Rectal smooth muscle tissue (tissue), 1 donor: ENCODE results near the gene SCRN1.
"Not testable (repeated sequence)": the region's sequence is repeated elsewhere in the genome, so short reads cannot be mapped to it uniquely, and the experiment has no call there.

Source experiments
- H3K27ac ChIP-seq: one replicate; pipeline ENCODE4 v1.7.0; 2013; ENCODE audit warnings: low read depth, low read length, inconsistent platforms
- H3K27me3 ChIP-seq: one replicate; pipeline ENCODE4 v1.7.0; 2013; ENCODE audit warnings: low read length; ENCODE audit not compliant: control insufficient read depth, insufficient read depth
- H3K36me3 ChIP-seq: one replicate; pipeline ENCODE4 v1.7.0; 2013; ENCODE audit warnings: low read length; ENCODE audit not compliant: control insufficient read depth, insufficient read depth
- H3K4me1 ChIP-seq: one replicate; pipeline ENCODE4 v1.7.0; 2013; ENCODE audit warnings: low read length; ENCODE audit not compliant: control insufficient read depth, insufficient read depth
- H3K4me3 ChIP-seq: one replicate; pipeline ENCODE4 v1.7.0; 2013; ENCODE audit warnings: low read length
- H3K9ac ChIP-seq: one replicate; pipeline ENCODE4 v1.7.0; 2013; ENCODE audit warnings: low read length

Gene SCRN1

DNA sequence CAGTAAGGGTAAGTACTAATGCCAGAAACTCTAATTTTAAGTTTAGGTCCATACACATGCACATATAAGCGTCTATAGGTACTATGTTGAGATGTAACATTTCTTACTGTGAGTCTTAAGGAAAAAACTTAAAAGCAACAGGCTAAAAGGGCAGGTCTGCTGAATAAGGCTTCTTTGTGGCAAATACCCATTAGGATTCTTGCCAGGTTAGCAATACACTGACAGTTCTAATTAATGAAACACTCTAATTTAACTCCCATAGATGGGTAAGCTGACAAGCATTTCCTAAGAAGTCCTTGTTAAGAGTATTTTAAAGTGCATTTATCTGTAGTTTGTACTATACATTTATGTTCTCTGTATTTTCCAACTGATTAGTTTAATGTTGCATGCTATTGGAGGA, 14.0 kb downstream of the SCRN1 start:
- Histone ChIP-seq H3K27ac (no peak overlapping the region), H3K9ac (no peak overlapping the region), H3K27me3 (no peaks in the 10 kb centered on the region), H3K4me3 (no peak overlapping the region), H3K4me1 (peaks cover 8% of the 10 kb centered on the region), H3K36me3 (no peaks in the 10 kb centered on the region)

DNA sequence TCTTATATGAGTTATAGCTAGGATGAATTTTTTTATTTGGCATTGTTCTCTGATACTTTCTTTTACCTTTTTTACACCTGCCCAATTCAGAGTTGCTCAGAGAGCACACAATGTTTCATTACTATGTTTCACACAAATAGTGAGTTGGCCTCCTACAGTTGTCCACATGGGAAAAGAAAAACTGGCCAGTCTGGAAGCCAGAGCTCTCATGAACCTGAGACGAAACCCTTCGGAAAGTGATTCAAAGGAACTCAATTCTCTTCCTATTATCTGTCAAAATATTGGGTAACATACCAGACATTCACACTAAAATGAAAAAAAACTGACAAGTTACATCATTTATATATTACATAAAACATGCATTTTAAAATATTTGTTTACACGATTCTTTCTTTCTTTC, 15.3 kb downstream of the SCRN1 start:
- no peak overlapping the region for H3K27ac ChIP-seq
- H3K9ac ChIP-seq = no peak overlapping the region
- H3K27me3 ChIP-seq = no peaks in the 10 kb centered on the region
- peaks cover 8% of the 10 kb centered on the region for H3K4me1 ChIP-seq
- no peaks in the 10 kb centered on the region for H3K36me3 ChIP-seq
- no peak overlapping the region for H3K4me3 ChIP-seq

DNA sequence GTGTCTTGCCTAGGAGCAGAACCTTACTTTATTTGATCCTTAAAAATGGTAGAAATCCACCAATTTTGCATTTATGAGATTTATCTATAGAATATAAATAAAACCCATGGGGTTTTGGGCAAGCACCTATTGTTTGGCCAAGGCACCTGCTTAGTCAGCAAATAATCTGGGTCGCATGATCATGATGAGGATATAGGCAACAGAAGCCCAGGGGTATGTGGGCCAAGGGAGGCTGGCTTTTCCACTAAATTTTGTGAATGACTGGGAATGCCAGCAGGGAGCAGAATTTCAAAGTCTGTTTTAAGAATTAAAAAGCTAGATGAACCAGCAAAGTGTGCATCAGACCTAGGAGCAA, 17.3 kb downstream of the SCRN1 start:
- Histone ChIP-seq H3K27me3 (no peaks in the 10 kb centered on the region), H3K4me1 (peaks cover 8% of the 10 kb centered on the region), H3K4me3 (no peak overlapping the region), H3K27ac (no peak overlapping the region), H3K36me3 (no peaks in the 10 kb centered on the region), H3K9ac (no peak overlapping the region)

DNA sequence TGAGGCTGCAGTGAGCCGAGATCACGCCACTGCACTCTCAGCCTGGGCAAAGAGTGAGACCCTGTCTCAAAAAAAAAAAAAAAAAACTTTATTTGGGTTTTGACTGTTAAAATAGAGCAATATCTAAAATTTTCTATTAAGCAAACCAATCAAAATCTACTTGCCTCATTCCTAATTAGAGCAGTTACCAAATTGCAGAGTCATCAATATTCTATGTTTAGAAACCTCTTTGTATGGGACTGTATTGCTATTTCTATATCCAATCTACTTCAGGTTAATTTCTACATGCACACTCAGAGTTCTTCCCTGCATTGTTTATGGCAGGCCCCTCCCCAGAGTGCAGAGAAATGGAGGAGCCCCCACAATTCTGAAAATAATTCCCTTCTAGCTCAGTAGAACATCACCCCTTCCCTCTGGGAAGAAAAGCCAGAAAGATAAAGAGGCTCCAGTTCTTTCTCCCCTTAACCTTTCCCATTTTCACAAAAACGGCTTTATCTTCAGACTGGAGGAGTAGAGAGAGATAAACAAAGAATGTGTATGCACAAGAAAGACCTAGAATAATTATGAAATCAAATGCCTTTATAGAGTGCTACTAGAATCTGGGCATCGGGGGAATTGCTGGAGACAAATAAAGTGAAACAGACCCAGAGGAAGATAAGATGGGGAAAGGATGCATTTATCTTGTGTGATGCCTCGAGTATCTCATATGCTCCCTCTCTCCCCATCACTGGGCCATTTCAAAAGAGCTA, 17.9 kb downstream of the SCRN1 start:
- Histone ChIP-seq H3K9ac (no peak overlapping the region), H3K4me3 (no peak overlapping the region), H3K27ac (no peak overlapping the region), H3K27me3 (no peaks in the 10 kb centered on the region), H3K36me3 (no peaks in the 10 kb centered on the region), H3K4me1 (peaks cover 8% of the 10 kb centered on the region)

DNA sequence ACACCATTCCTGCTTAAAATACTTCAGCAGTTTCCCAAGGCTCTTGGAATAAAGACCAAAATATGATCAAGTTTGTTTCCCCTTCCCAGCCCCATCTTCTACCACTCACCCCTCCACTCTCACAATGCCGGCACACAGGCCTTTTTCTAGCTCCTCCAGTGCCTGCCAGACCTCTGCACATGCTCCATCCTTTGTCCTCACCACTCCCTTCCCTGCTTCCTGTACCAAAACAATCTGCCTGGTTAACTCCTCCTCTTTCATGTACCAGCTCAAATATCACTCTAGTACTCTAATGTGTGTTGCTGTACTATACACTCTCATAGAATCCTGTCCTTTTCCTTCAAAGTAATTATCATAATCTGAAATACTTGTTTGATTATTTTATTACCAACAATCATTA, 19.4 kb downstream of the SCRN1 start:
- H3K36me3 ChIP-seq = no peaks in the 10 kb centered on the region
- H3K27me3 ChIP-seq = no peaks in the 10 kb centered on the region
- H3K9ac ChIP-seq = no peak overlapping the region
- H3K4me3 ChIP-seq = no peak overlapping the region
- no peaks in the 10 kb centered on the region for H3K4me1 ChIP-seq
- H3K27ac ChIP-seq = no peak overlapping the region

DNA sequence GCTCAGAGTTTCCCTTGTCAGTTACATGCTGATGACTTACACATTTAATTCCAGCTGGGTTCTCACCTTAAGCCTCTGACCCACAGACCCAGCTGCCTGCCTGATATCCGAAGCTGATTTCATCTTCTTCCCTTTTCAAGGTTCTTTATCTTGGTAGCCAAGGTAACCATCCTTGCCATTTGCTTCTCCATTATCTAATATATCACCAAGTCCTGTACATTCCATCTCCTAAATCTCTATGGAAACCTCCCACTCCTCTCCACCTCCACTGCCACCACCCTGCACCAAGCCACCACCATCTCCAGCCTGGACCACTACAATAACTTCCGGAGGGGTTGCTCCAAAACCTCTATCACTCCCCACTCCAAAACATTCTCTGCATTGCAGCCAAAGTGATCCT, 19.9 kb downstream of the SCRN1 start:
- H3K4me3 ChIP-seq = no peak overlapping the region
- H3K27me3 ChIP-seq = no peaks in the 10 kb centered on the region
- H3K9ac ChIP-seq = no peak overlapping the region
- no peak overlapping the region for H3K27ac ChIP-seq
- H3K36me3 ChIP-seq = no peaks in the 10 kb centered on the region
- H3K4me1 ChIP-seq = no peaks in the 10 kb centered on the region

DNA sequence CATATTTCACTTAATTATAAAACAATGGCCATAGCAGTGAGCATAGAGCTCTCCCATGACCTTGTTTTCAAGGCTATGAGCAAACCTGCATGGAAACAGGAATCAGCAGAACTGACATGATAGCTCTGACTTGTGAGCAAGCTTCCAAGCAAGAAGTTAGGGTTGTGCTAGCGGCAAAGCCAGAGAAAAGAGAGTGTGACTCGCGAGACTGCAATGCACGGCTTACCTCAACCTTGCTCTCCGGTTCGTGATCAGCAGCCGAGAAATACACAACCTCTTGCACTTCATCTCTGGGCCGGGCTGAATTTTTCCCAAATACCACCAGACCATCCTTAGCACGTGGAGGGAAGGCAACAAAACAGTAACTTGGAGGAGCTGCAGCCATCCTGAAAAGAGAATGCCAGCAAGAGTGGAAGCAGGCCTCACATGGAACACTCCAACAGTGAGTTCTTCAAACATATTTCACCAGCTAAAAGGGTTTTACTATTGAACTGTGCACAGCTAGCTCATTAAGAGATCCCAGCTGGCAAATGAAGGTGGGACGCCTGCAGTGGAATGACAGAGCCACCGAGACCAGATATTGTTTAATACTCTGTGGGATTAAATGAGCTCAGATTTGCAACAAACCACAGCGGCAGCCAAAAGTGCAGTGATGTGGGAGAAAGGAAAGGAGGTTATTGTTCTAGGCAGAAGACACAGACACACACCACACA, 20.8 kb downstream of the SCRN1 start:
- Histone ChIP-seq H3K4me1 (no peaks in the 10 kb centered on the region), H3K27me3 (no peaks in the 10 kb centered on the region), H3K4me3 (no peak overlapping the region), H3K9ac (no peak overlapping the region), H3K27ac (no peak overlapping the region), H3K36me3 (no peaks in the 10 kb centered on the region)

DNA sequence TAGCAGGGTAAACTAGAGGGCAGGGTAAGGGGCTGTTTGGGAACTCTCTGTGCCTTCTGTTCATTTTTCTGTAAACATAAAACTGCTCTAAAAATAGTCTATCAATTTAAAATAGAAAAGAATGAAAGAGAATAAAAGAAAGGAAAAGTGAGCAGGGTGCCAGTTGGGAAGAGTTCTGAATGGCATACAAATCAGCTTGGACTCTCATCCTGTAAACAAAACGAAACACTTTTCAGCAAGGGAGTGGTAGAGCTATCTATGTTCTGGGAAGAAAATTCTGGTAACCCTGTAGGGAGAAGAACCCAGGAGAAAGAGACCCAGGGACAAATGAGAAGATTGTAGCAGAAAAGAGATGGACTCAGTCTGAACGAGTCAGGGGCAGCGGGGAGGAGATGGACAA, 24.6 kb downstream of the SCRN1 start:
- Histone ChIP-seq H3K4me1 (no peaks in the 10 kb centered on the region), H3K27ac (no peak overlapping the region), H3K27me3 (no peaks in the 10 kb centered on the region), H3K36me3 (no peaks in the 10 kb centered on the region), H3K9ac (no peak overlapping the region), H3K4me3 (no peak overlapping the region)

DNA sequence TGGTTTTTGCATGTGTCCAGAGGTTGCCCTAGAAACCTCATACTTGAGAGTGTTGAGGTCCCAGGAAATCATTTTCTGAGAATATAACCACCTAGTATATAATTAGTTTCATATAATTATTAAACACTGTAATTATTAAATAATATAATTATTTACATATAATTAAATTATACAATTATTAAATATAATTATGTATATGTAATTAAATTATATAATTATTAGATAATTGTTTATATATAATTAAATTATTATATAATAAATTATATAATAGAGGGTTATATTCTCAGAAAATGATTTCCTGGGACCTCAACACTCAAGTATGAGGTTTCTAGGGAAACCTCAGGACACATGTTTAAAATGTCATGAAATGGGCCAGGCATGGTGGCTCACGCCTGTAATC, 27.6 kb downstream of the SCRN1 start:
- H3K4me3 ChIP-seq = no peak overlapping the region
- H3K4me1 ChIP-seq = no peaks in the 10 kb centered on the region
- H3K36me3 ChIP-seq = no peaks in the 10 kb centered on the region
- no peak overlapping the region for H3K27ac ChIP-seq
- H3K27me3 ChIP-seq = no peaks in the 10 kb centered on the region
- H3K9ac ChIP-seq = no peak overlapping the region

DNA sequence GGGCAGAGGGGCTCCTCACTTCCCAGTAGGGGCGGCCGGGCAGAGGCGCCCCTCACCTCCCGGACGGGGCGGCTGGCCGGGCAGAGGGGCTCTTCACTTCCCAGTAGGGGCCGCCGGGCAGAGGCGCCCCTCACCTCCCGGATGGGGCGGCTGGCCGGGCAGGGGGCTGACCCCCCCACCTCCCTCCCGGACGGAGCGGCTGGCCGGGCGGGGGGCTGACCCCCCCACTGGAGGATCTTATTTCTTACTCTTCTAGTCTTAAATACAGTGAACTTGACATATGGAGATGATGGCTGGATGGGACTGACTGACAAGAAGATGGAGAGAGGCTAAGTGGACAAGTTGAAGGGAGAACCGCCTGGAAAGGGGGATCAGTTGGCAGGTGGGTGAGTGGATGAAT, 28.0 kb downstream of the SCRN1 start:
- H3K9ac ChIP-seq, H3K36me3 ChIP-seq, H3K27me3 ChIP-seq, H3K4me1 ChIP-seq, H3K27ac ChIP-seq, H3K4me3 ChIP-seq: not testable (repeated sequence)

DNA sequence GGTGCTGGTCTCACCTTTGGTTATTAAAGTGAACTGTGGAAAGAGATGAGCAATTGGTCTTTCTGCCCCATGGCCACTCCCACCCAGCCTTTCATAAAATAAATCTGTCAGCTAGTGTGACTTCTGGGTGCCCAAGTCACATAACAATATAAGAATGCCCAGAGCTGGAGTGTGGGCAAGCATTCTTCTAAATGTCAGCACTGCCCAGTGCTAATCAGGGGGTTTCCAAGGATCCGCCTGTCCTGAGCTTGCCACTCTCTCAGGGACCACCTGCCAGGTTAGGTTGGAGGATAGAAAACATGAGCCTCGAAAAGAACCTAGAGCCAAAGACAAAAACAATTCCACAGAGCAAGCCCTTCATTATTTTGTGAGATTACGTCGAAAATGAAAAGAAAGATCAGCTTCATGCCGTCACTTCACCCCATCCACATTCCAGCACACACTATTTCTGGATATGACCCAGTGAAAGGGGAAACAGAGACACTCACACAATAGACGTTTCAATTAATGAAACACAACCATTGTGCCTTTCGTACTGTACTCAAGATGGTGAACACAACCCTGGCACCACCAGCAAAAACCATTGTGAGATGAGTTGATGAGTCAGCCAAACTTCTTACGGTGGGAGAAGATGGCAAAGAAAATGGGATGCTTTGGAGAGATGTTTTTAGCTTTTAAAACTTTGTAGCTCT, 30.8 kb downstream of the SCRN1 start:
- H3K27me3 ChIP-seq = no peaks in the 10 kb centered on the region
- no peaks in the 10 kb centered on the region for H3K4me1 ChIP-seq
- no peak overlapping the region for H3K27ac ChIP-seq
- H3K36me3 ChIP-seq = no peaks in the 10 kb centered on the region
- H3K9ac ChIP-seq = no peak overlapping the region
- H3K4me3 ChIP-seq = no peak overlapping the region

DNA sequence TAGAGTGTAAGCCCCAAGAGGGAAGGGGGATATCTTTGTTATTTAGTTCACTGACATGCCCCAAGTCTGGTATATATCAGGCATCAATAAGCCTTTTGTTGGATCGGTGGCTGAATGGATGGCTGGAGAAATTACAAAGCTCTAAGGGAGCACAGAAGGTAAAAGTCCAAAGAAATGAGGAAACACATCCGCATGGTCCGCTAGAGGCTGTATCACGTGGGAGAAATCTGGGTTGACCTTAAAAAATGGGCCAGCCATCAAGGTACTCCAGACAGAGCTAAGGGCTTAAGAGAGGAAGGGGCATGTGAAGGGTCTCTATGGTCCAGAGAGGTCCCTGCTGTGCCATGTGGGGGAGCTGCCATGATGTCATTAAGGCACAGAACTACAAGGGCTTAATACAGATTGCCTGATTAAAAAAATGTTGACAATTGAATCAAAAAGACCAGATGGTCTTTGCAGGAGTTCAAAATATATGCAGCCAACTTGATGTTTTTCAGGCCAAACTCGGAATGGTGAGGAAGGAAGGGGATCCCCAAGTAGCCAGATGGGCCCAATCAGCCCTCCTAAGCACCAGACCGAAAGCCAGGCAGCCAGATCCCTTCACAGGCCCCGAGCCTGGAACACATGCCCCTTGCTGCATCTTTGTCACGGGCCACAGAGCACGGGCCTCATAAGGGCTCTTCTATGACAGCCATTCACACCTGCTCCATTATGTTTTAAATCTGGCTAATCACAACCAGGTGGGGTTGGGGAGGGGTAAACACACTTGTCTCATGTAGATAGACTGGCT, 31.9 kb downstream of the SCRN1 start:
- Histone ChIP-seq H3K4me1 (no peaks in the 10 kb centered on the region), H3K36me3 (no peaks in the 10 kb centered on the region), H3K27ac (no peak overlapping the region), H3K9ac (no peak overlapping the region), H3K27me3 (no peaks in the 10 kb centered on the region), H3K4me3 (no peak overlapping the region)
